KBM-7 (cell line): Measurements from ENCODE around the gene PIK3CB.
A peak's percentile ranks its signal among the peaks of the same experiment; 100 is the strongest.
"Not testable (repeated sequence)": the region's sequence is repeated elsewhere in the genome, so short reads cannot be mapped to it uniquely, and the experiment has no call there.

Experiments
- DNase-seq: peaks from one replicate; pipeline ENCODE4 v3.0.0-alpha.2; 2015
- in situ Hi-C: fragments of 300-500 bp; cut with MboI; formaldehyde crosslinking; loops from 2 replicates; pipeline ENCODE4 v1.14.3; 2020; ENCODE audit warnings: low sequenced_read_pairs, low pct_unique_long_range_greater_than_20kb, mixed read lengths

Gene PIK3CB

GRCh38 chr3:138653567-138653966 is 181.2 kb downstream of the PIK3CB start:
- in situ Hi-C loops = no loop called here
- DNase-seq = no peak

GRCh38 chr3:138649134-138649533 is 185.6 kb downstream of the PIK3CB start:
- no peak for DNase-seq
- in situ Hi-C loops = no loop called here

- in situ Hi-C loops = no loop called here
- DNase-seq = no peak
Measured at GRCh38 chr3:138646513-138646912, 188.2 kb downstream of the PIK3CB start.

- DNase-seq = no peak
- in situ Hi-C loops = no loop called here
Measured at GRCh38 chr3:138646008-138646407, 188.7 kb downstream of the PIK3CB start.

- in situ Hi-C loops = no loop called here
Measured at GRCh38 chr3:138642927-138643253, 191.8 kb downstream of the PIK3CB start.

GRCh38 chr3:138642226-138642926 is 192.4 kb downstream of the PIK3CB start:
- DNase-seq = peak; percentile 41
- in situ Hi-C loops = no loop called here

More at GRCh38 chr3:138642927-138643253, 191.8 kb downstream of the PIK3CB start:
- DNase-seq = no peak

- DNase-seq = no peak
- in situ Hi-C loops = no loop called here
Measured at GRCh38 chr3:138640537-138640936, 194.2 kb downstream of the PIK3CB start.

GRCh38 chr3:138638641-138639040 is 196.1 kb downstream of the PIK3CB start:
- in situ Hi-C loops = no loop called here
- no peak for DNase-seq

GRCh38 chr3:138629526-138629925 is 205.2 kb downstream of the PIK3CB start:
- in situ Hi-C loops = no loop called here
- DNase-seq = no peak

GRCh38 chr3:138625707-138626365 is 208.9 kb downstream of the PIK3CB start:
- no peak for DNase-seq
- in situ Hi-C loops = no loop called here

GRCh38 chr3:138624518-138624917 is 210.2 kb downstream of the PIK3CB start:
- DNase-seq = no peak
- in situ Hi-C loops = no loop called here

GRCh38 chr3:138620431-138620830 is 214.3 kb downstream of the PIK3CB start:
- in situ Hi-C loops = no loop called here
- no peak for DNase-seq

- DNase-seq = no peak
- in situ Hi-C loops = no loop called here
Measured at GRCh38 chr3:138615462-138615861, 219.3 kb downstream of the PIK3CB start.

- DNase-seq = no peak
- in situ Hi-C loops = no loop called here
Measured at GRCh38 chr3:138609898-138610266, 224.8 kb downstream of the PIK3CB start.

- peak; percentile 81 for DNase-seq
- in situ Hi-C loops = no loop called here
Measured at GRCh38 chr3:138608322-138609135, 226.2 kb downstream of the PIK3CB start, which contains the start of gene FAIM. Gene FAIM (plus strand): TSS chr3:138608771. CDS start chr3:138619727, 10,956 bp downstream.

- DNase-seq, in situ Hi-C loops: not testable (repeated sequence)
Measured at GRCh38 chr3:138604106-138604595, 230.6 kb downstream of the PIK3CB start.
